ENCODE data around the gene PDGFB.

The PDGFB gene

GRCh38 chr22:39248254-39248653 lies 3.5 kb upstream of the PDGFB start:
- peaks cover 8% of the 10 kb centered on the region for H3K4me1 ChIP-seq (ENCODE audit: low read depth, poor library complexity, severe bottlenecking)
- no peaks in the 10 kb centered on the region for H3K79me2 ChIP-seq (ENCODE audit: insufficient read depth, low read depth)
- H3K27ac ChIP-seq = no peak overlapping the region
- H3K36me3 ChIP-seq (ENCODE audit: insufficient read depth) = no peaks in the 10 kb centered on the region
- peaks cover 70% of the 10 kb centered on the region for H3K27me3 ChIP-seq (ENCODE audit: insufficient read depth, low read depth)
- no peak overlapping the region for H3K9ac ChIP-seq
- H3K4me2 ChIP-seq = no peak overlapping the region
- no peaks in the 10 kb centered on the region for H4K20me1 ChIP-seq (ENCODE audit: insufficient read depth)
- no peak for TF ChIP-seq CTCF (conservative IDR thresholded peaks at IDR 0.05; ENCODE audit: low read depth, low read length)
- H3K4me3 ChIP-seq (IDR thresholded peaks at IDR 0.05; ENCODE audit: insufficient read depth, low read depth, low read length) = no peak overlapping the region
- no peak overlapping the region for H2AFZ ChIP-seq (ENCODE audit: low read depth)

- H3K27me3 ChIP-seq (ENCODE audit: insufficient read depth, low read depth) = peaks cover 69% of the 10 kb centered on the region
- H3K79me2 ChIP-seq (ENCODE audit: insufficient read depth, low read depth) = no peaks in the 10 kb centered on the region
- H3K27ac ChIP-seq = no peak overlapping the region
- no peak overlapping the region for H3K4me3 ChIP-seq (IDR thresholded peaks at IDR 0.05; ENCODE audit: insufficient read depth, low read depth, low read length)
- H3K36me3 ChIP-seq (ENCODE audit: insufficient read depth) = no peaks in the 10 kb centered on the region
- no peak overlapping the region for H2AFZ ChIP-seq (ENCODE audit: low read depth)
- no peaks in the 10 kb centered on the region for H4K20me1 ChIP-seq (ENCODE audit: insufficient read depth)
- no peak overlapping the region for H3K4me2 ChIP-seq
- no peak for TF ChIP-seq CTCF (conservative IDR thresholded peaks at IDR 0.05; ENCODE audit: low read depth, low read length)
- no peak overlapping the region for H3K9ac ChIP-seq
- H3K4me1 ChIP-seq (ENCODE audit: low read depth, poor library complexity, severe bottlenecking) = no peaks in the 10 kb centered on the region
Measured at GRCh38 chr22:39247361-39247760, 2.6 kb upstream of the PDGFB start.

GRCh38 chr22:39246690-39247332 lies 2.0 kb upstream of the PDGFB start:
- H3K4me2 ChIP-seq = no peak overlapping the region
- H3K27me3 ChIP-seq (ENCODE audit: insufficient read depth, low read depth) = peaks cover 66% of the 10 kb centered on the region
- H3K9ac ChIP-seq = no peak overlapping the region
- no peaks in the 10 kb centered on the region for H3K79me2 ChIP-seq (ENCODE audit: insufficient read depth, low read depth)
- H3K27ac ChIP-seq = no peak overlapping the region
- H3K4me1 ChIP-seq (ENCODE audit: low read depth, poor library complexity, severe bottlenecking) = no peaks in the 10 kb centered on the region
- no peak overlapping the region for H2AFZ ChIP-seq (ENCODE audit: low read depth)
- no peak for TF ChIP-seq CTCF (conservative IDR thresholded peaks at IDR 0.05; ENCODE audit: low read depth, low read length)
- H4K20me1 ChIP-seq (ENCODE audit: insufficient read depth) = no peaks in the 10 kb centered on the region
- no peak overlapping the region for H3K4me3 ChIP-seq (IDR thresholded peaks at IDR 0.05; ENCODE audit: insufficient read depth, low read depth, low read length)
- no peaks in the 10 kb centered on the region for H3K36me3 ChIP-seq (ENCODE audit: insufficient read depth)

GRCh38 chr22:39246217-39246616 lies 1.4 kb upstream of the PDGFB start:
- H3K27ac ChIP-seq = no peak overlapping the region
- no peak overlapping the region for H3K4me3 ChIP-seq (IDR thresholded peaks at IDR 0.05; ENCODE audit: insufficient read depth, low read depth, low read length)
- H4K20me1 ChIP-seq (ENCODE audit: insufficient read depth) = no peaks in the 10 kb centered on the region
- peaks cover 69% of the 10 kb centered on the region for H3K27me3 ChIP-seq (ENCODE audit: insufficient read depth, low read depth)
- H2AFZ ChIP-seq (ENCODE audit: low read depth) = no peak overlapping the region
- no peak overlapping the region for H3K4me2 ChIP-seq
- H3K79me2 ChIP-seq (ENCODE audit: insufficient read depth, low read depth) = no peaks in the 10 kb centered on the region
- no peak for TF ChIP-seq CTCF (conservative IDR thresholded peaks at IDR 0.05; ENCODE audit: low read depth, low read length)
- no peak overlapping the region for H3K9ac ChIP-seq
- no peaks in the 10 kb centered on the region for H3K36me3 ChIP-seq (ENCODE audit: insufficient read depth)
- no peaks in the 10 kb centered on the region for H3K4me1 ChIP-seq (ENCODE audit: low read depth, poor library complexity, severe bottlenecking)
